HCT116 (cell line): ENCODE results near the gene SELENOW. TPM values are rescaled to one million over a fixed set of nuclear protein-coding genes. Genes with fewer than 3 reads are reported as not detected.

Experiments used
- ATAC-seq: fragments of 200-7000 bp; cut with Tn5 transposase; 2 replicates; pipeline ENCODE4 v1.9.1; 2020; ENCODE audit warnings: mild to moderate bottlenecking, moderate library complexity
- BruUV-seq: library from RNA; stranded (reverse); fragments of 400-500 nt; replicated peaks from 2 replicates; lab custom pipeline; 2021; lab: Mats Ljungman, UMichigan
- CTCF ChIA-PET: fragments of 300-600 bp; sonication (Branson Sonifier 250); formaldehyde crosslinking; loops from one replicate; lab custom pipeline; 2021; ENCODE audit warnings: antibody characterized with exemption; lab: Charles Lee
- POLR2A ChIA-PET: fragments of 300-600, 350-600 bp; sonication (Branson Sonifier 250); formaldehyde crosslinking; loops from one replicate; lab custom pipeline; 2021; ENCODE audit warnings: antibody characterized with exemption; lab: Charles Lee
- RAD21 ChIA-PET, 2 experiments: fragments of 300-600 bp; sonication (Branson Sonifier 250); formaldehyde crosslinking; loops; one replicate each; lab custom pipeline; 2023; ENCODE audit warnings: low total read pairs in 2 of 2; ENCODE audit not compliant: uncharacterized antibody in 2 of 2, unreplicated experiment in 2 of 2, low non-redundant PET in 1 of 2; lab: Charles Lee
- DNase-seq: peaks from one replicate; pipeline ENCODE4 v3.0.0-alpha.2; 2010; ENCODE audit warnings: low read depth, low spot score
- H2AFZ ChIP-seq: fragments of 200-600 bp; shearing (Covaris generic), sonication (generic); 2 replicates; pipeline ENCODE4 v1.6.1; 2017; ENCODE audit warnings: low read depth, mixed run types, mixed read lengths, antibody characterized with exemption, low read length; ENCODE audit not compliant: poor library complexity, severe bottlenecking
- H3K27ac ChIP-seq: 2 replicates; pipeline ENCODE4 v1.5.1; 2012; ENCODE audit warnings: low read depth, low read length
- H3K27me3 ChIP-seq: fragments of 200-600 bp; sonication (generic); 2 replicates; pipeline ENCODE4 v1.6.1; 2016; ENCODE audit warnings: mixed run types, low read length, mixed read lengths; ENCODE audit not compliant: insufficient read depth
- H3K36me3 ChIP-seq, 2 experiments: fragments of 200-500 bp in 1 of 2; fragments of 200-600 bp in 1 of 2; sonication (Bioruptor generic) in 1 of 2; sonication (generic) in 1 of 2; 2 replicates each; pipeline versions ENCODE4 v1.5.1 to v1.6.1; 2014 to 2016; ENCODE audit warnings: low read length in 2 of 2, inconsistent platforms in 1 of 2, mixed read lengths in 1 of 2, mixed run types in 1 of 2; ENCODE audit not compliant: insufficient read depth in 2 of 2, control insufficient read depth in 1 of 2
- H3K4me1 ChIP-seq, 2 experiments: fragments of 200-600 bp in 1 of 2; sonication (generic) in 1 of 2; 2 replicates each; pipeline versions ENCODE4 v1.5.1 to v1.6.1; 2012 to 2017; ENCODE audit warnings: low read length in 2 of 2, inconsistent platforms in 1 of 2, mild to moderate bottlenecking in 1 of 2, mixed read lengths in 1 of 2, mixed run types in 1 of 2, moderate library complexity in 1 of 2; ENCODE audit not compliant: insufficient read depth in 2 of 2, control insufficient read depth in 1 of 2
- H3K4me2 ChIP-seq: fragments of 200-600 bp; sonication (generic); 2 replicates; pipeline ENCODE4 v1.6.1; 2017; ENCODE audit warnings: mixed run types, low read length, mixed read lengths
- H3K4me3 ChIP-seq, 2 experiments: fragments of 200-600 bp in 1 of 2; sonication (generic) in 1 of 2; replicated peaks in 1 of 2; 2 replicates each; pipeline ENCODE4 v1.5.1; 2011 to 2016; ENCODE audit warnings: low read length in 2 of 2, control low read depth in 1 of 2, low read depth in 1 of 2, mild to moderate bottlenecking in 1 of 2, mixed read lengths in 1 of 2, mixed run types in 1 of 2
- H3K79me2 ChIP-seq: fragments of 200-600 bp; sonication (generic); 2 replicates; pipeline ENCODE4 v1.6.1; 2017; ENCODE audit warnings: mild to moderate bottlenecking, mixed run types, low read length, moderate library complexity, mixed read lengths; ENCODE audit not compliant: insufficient read depth
- H3K9ac ChIP-seq: fragments of 200-600 bp; sonication (generic); 2 replicates; pipeline ENCODE4 v1.6.1; 2016; ENCODE audit warnings: low read length, mixed read lengths
- H3K9me2 ChIP-seq: fragments of 200-600 bp; sonication (generic), shearing (Covaris generic); 2 replicates; pipeline ENCODE4 v1.6.1; 2017; ENCODE audit warnings: mixed run types, mild to moderate bottlenecking, moderate library complexity; ENCODE audit not compliant: insufficient read depth
- H3K9me3 ChIP-seq, 2 experiments: fragments of 200-500 bp in 1 of 2; fragments of 200-600 bp in 1 of 2; sonication (Bioruptor generic) in 1 of 2; sonication (generic) in 1 of 2; 2 replicates each; pipeline ENCODE4 v1.6.1; 2014 to 2017; ENCODE audit warnings: low read length in 2 of 2, mixed read lengths in 2 of 2, inconsistent platforms in 1 of 2, low read depth in 1 of 2, mild to moderate bottlenecking in 1 of 2, mixed run types in 1 of 2, moderate library complexity in 1 of 2; ENCODE audit not compliant: control insufficient read depth in 1 of 2, insufficient read depth in 1 of 2
- H4K20me1 ChIP-seq: fragments of 200-600 bp; sonication (generic), shearing (Covaris generic); 2 replicates; pipeline ENCODE4 v1.6.1; 2017; ENCODE audit warnings: mixed run types, mild to moderate bottlenecking, moderate library complexity; ENCODE audit not compliant: insufficient read depth
- ATF3 ChIP-seq: IDR thresholded peaks from 2 replicates; pipeline ENCODE4 v1.6.1; 2012
- CBX3 ChIP-seq: IDR thresholded peaks from 2 replicates; pipeline ENCODE4 v1.6.1; 2012; ENCODE audit warnings: low read depth
- CEBPB ChIP-seq: IDR thresholded peaks from 2 replicates; pipeline ENCODE4 v1.6.1; 2012; ENCODE audit warnings: low read depth
- CTCF ChIP-seq, 3 experiments: fragments of 200-600 bp in 1 of 3; sonication (generic) in 1 of 3; IDR thresholded peaks in 2 of 3; conservative IDR thresholded peaks in 1 of 3; 2 replicates each; pipeline ENCODE4 v1.5.1; 2012 to 2017; ENCODE audit warnings: low read depth in 2 of 3, low read length in 2 of 3, antibody characterized with exemption in 1 of 3, borderline replicate concordance in 1 of 3, control low read depth in 1 of 3, mild to moderate bottlenecking in 1 of 3, mixed read lengths in 1 of 3, mixed run types in 1 of 3, moderate library complexity in 1 of 3; ENCODE audit not compliant: insufficient read depth in 1 of 3
- EGR1 ChIP-seq: IDR thresholded peaks from 2 replicates; pipeline ENCODE4 v1.6.1; 2012; ENCODE audit warnings: low read depth
- ELF1 ChIP-seq: IDR thresholded peaks from 2 replicates; pipeline ENCODE4 v1.6.1; 2012; ENCODE audit warnings: low read depth, borderline replicate concordance
- EZH2 ChIP-seq: fragments of 200-600 bp; sonication (generic); IDR thresholded peaks from 2 replicates; pipeline ENCODE4 v1.6.1; 2017; ENCODE audit warnings: antibody characterized with exemption, mixed run types
- EZH2phosphoT487 ChIP-seq: fragments of 200-600 bp; IDR thresholded peaks from 2 replicates; pipeline ENCODE4 v1.6.1; 2018; ENCODE audit warnings: antibody characterized with exemption, borderline replicate concordance
- FOSL1 ChIP-seq: IDR thresholded peaks from 2 replicates; pipeline ENCODE4 v1.6.1; 2012; ENCODE audit warnings: low read depth
- JUND ChIP-seq: IDR thresholded peaks from 2 replicates; pipeline ENCODE4 v1.6.1; 2012
- MAX ChIP-seq: IDR thresholded peaks from 2 replicates; pipeline ENCODE4 v1.6.1; 2012
- POLR2A ChIP-seq: IDR thresholded peaks from 2 replicates; pipeline ENCODE4 v1.7.0; 2011; ENCODE audit warnings: borderline replicate concordance; ENCODE audit not compliant: insufficient read depth, insufficient read length; ENCODE audit errors: extremely low read depth
- POLR2AphosphoS5 ChIP-seq: IDR thresholded peaks from 2 replicates; pipeline ENCODE4 v1.6.1; 2011; ENCODE audit warnings: mild to moderate bottlenecking, low read depth, low read length, moderate library complexity
- RAD21 ChIP-seq: IDR thresholded peaks from 2 replicates; pipeline ENCODE4 v1.6.1; 2012; ENCODE audit warnings: low read depth, mild to moderate bottlenecking
- REST ChIP-seq: IDR thresholded peaks from 2 replicates; pipeline ENCODE4 v1.6.1; 2012; ENCODE audit warnings: low read depth
- SIN3A ChIP-seq: IDR thresholded peaks from 2 replicates; pipeline ENCODE4 v1.6.1; 2012; ENCODE audit warnings: low read depth
- SP1 ChIP-seq: IDR thresholded peaks from 2 replicates; pipeline ENCODE4 v1.6.1; 2012; ENCODE audit warnings: low read depth
- SRF ChIP-seq: IDR thresholded peaks from 2 replicates; pipeline ENCODE4 v1.6.1; 2012; ENCODE audit warnings: low read depth
- TCF7L2 ChIP-seq: IDR thresholded peaks from 2 replicates; pipeline ENCODE4 v1.7.0; 2011; ENCODE audit warnings: borderline replicate concordance, inconsistent platforms; ENCODE audit not compliant: insufficient read depth, insufficient read length; ENCODE audit errors: extremely low read depth
- YY1 ChIP-seq: IDR thresholded peaks from 2 replicates; pipeline ENCODE4 v1.6.1; 2011; ENCODE audit warnings: low read length, low read depth, moderate library complexity, mild to moderate bottlenecking; ENCODE audit not compliant: insufficient replicate concordance; ENCODE audit errors: extremely low read depth
- ZFX ChIP-seq: fragments of 450-650 bp; IDR thresholded peaks from 2 replicates; pipeline ENCODE4 v1.6.1; 2017
- ZNF274 ChIP-seq: fragments of 200-500 bp; sonication (Bioruptor generic); IDR thresholded peaks from 2 replicates; pipeline ENCODE4 v1.6.1; 2014; ENCODE audit warnings: mild to moderate bottlenecking, low read depth, low read length, inconsistent platforms
- intact Hi-C: fragments of 100-400 bp; cut with micrococcal nuclease; formaldehyde crosslinking; loops from 2 replicates; pipeline ENCODE4 v1.10.0; 2022
- total RNA-seq: library from RNA; stranded (reverse); gene quantifications from one replicate; pipeline ENCODE4 v1.2.1, GENCODE V29; 2021; ENCODE audit not compliant: unreplicated experiment

The SELENOW gene
- total RNA-seq, 1 experiment from 2014 or later, result 181 TPM

GRCh38 chr19:47745010-47745901 is 33.2 kb upstream of the SELENOW start, which contains the start of gene NOP53:
NOP53 (plus strand) TSS chr19:47745546; CDS start chr19:47745560, 14 bp downstream.
- Histone ChIP-seq H4K20me1 (no peaks in the 10 kb centered on the region), H3K36me3 (peaks cover 23 to 38% of the 10 kb centered on the region in 2 experiments), H3K27ac (peak within 1 kb of the TSS; percentile 85), H3K4me2 (peak within 1 kb of the TSS; percentile 71), H3K79me2 (peaks cover 46% of the 10 kb centered on the region), H3K4me3 (peak within 1 kb of the TSS; percentile 74 to 83), H3K4me1 (peaks cover 25 to 43% of the 10 kb centered on the region in 2 experiments), H3K27me3 (no peaks in the 10 kb centered on the region), H2AFZ (no peak within 1 kb of the TSS), H3K9me3 (no peaks in the 10 kb centered on the region), H3K9ac (peak within 1 kb of the TSS; percentile 88), H3K9me2 (no peaks in the 10 kb centered on the region)
- TSS peak; percentile 95 for BruUV-seq
- POLR2A ChIA-PET, result interaction anchor here (0.6 to 5.2 kb wide), 7 partner anchors 16 to 78 kb away, joined by 3 to 32 read pairs (median 3); partner anchors contain the start of gene EHD2
- DNase-seq, result peak; percentile 93
- intact Hi-C loops, result no loop called here
- CTCF ChIA-PET, result interaction anchor here (1.4 to 4.0 kb wide), 4 partner anchors 21 to 308 kb away, joined by 3 to 68 read pairs (median 6); partner anchors contain the start of gene EHD2
- RAD21 ChIA-PET, result no interaction called here
- peak; percentile 71 for ATAC-seq
- TF ChIP-seq ZNF274 (no peak), ZFX (peak; percentile 40; the same call in 1 of the 2 replicates), YY1 (peak; percentile 99), CBX3 (no peak), REST (no peak), SP1 (peak; percentile 51), ELF1 (no peak; the same call in 1 of the 2 replicates), SRF (no peak), TCF7L2 (peak; percentile 8), CEBPB (no peak), EZH2 (no peak), ATF3 (no peak), EZH2phosphoT487 (no peak), POLR2A (no peak), EGR1 (peak; percentile 85), CTCF (IDR thresholded peaks at IDR 0.05 in 2 of 3, conservative IDR thresholded peaks at IDR 0.05 in 1 of 3; ENCODE audit: borderline replicate concordance in 1 of 3, insufficient read depth in 1 of 3, low read depth in 2 of 3, low read length in 2 of 3) (peak in 1 of 3 experiments; percentile 1; a peak in 1 of 6 replicates), POLR2AphosphoS5 (peak; percentile 67), FOSL1 (no peak), SIN3A (0 out of 2 replicates have a peak, but pooled peaks have one; percentile 74), MAX (peak; percentile 88), JUND (no peak), RAD21 (no peak)
